Activated naive CD8-positive, alpha-beta T cell treated with anti-CD3 and anti-CD28 coated beads for 36 hours (primary cell): ENCODE measurements around the gene P2RY14. TPM values are rescaled to one million over a fixed set of nuclear protein-coding genes. Genes with fewer than 3 reads are reported as not detected.
"Not testable (repeated sequence)": the region's sequence is repeated elsewhere in the genome, so short reads cannot be mapped to it uniquely, and the experiment has no call there.

Experiments
- DNase-seq: peaks from one replicate; pipeline ENCODE4 v3.0.0; 2021
- H3K27ac Mint-ChIP-seq: one replicate; pipeline ENCODE4 v1.8.0; 2022; ENCODE audit warnings: mild to moderate bottlenecking, moderate library complexity, mixed read lengths
- H3K27me3 Mint-ChIP-seq: one replicate; pipeline ENCODE4 v1.8.0; 2022; ENCODE audit warnings: mild to moderate bottlenecking, mixed read lengths
- H3K36me3 Mint-ChIP-seq: one replicate; pipeline ENCODE4 v1.8.0; 2021; ENCODE audit warnings: mild to moderate bottlenecking, mixed read lengths
- H3K4me1 Mint-ChIP-seq: one replicate; pipeline ENCODE4 v1.8.0; 2021; ENCODE audit warnings: mixed read lengths
- H3K4me3 Mint-ChIP-seq: one replicate; pipeline ENCODE4 v1.8.0; 2022; ENCODE audit warnings: mild to moderate bottlenecking, moderate library complexity, mixed read lengths
- H3K9me3 Mint-ChIP-seq: one replicate; pipeline ENCODE4 v1.8.0; 2022; ENCODE audit warnings: mixed read lengths
- total RNA-seq, 2 experiments: library from RNA; stranded (reverse); gene quantifications; one replicate each; pipeline ENCODE4 v1.2.3, GENCODE V29; 2021

Gene P2RY14
- total RNA-seq, 2 experiments from 2014 or later, result 1.5 to 2.5 TPM

- Mint-ChIP-seq H3K27ac (peak overlapping the region; percentile 88), H3K9me3 (no peaks in the 10 kb centered on the region), H3K4me3 (peak overlapping the region; percentile 49), H3K4me1 (peaks cover 50% of the 10 kb centered on the region), H3K27me3 (no peaks in the 10 kb centered on the region), H3K36me3 (no peaks in the 10 kb centered on the region)
- peak; percentile 39 for DNase-seq
Observed at GRCh38 chr3:151171145-151171757, 107.1 kb downstream of the P2RY14 start.

GRCh38 chr3:151169948-151170679 is 108.2 kb downstream of the P2RY14 start:
- Mint-ChIP-seq H3K4me1 (peaks cover 50% of the 10 kb centered on the region), H3K27ac (peak overlapping the region; percentile 88), H3K4me3 (peak overlapping the region; percentile 49)
- not testable (repeated sequence) for H3K9me3 Mint-ChIP-seq, H3K27me3 Mint-ChIP-seq, H3K36me3 Mint-ChIP-seq
- DNase-seq, result peak; percentile 58

- H3K9me3 Mint-ChIP-seq, result no peaks in the 10 kb centered on the region
- H3K4me3 Mint-ChIP-seq, result no peak overlapping the region
- H3K27me3 Mint-ChIP-seq, result no peaks in the 10 kb centered on the region
- DNase-seq, result no peak
- H3K4me1 Mint-ChIP-seq, result peaks cover 50% of the 10 kb centered on the region
- H3K36me3 Mint-ChIP-seq, result no peaks in the 10 kb centered on the region
- H3K27ac Mint-ChIP-seq, result peak overlapping the region; percentile 88
Observed at GRCh38 chr3:151169262-151169947, 108.9 kb downstream of the P2RY14 start.

GRCh38 chr3:151168269-151169094 is 109.9 kb downstream of the P2RY14 start:
- Mint-ChIP-seq H3K36me3 (no peaks in the 10 kb centered on the region), H3K4me1 (peaks cover 44% of the 10 kb centered on the region)

GRCh38 chr3:151166161-151166560 is 112.2 kb downstream of the P2RY14 start:
- Mint-ChIP-seq H3K27ac (no peak overlapping the region), H3K9me3 (no peaks in the 10 kb centered on the region)

More at GRCh38 chr3:151168269-151169094, 109.9 kb downstream of the P2RY14 start:
- Mint-ChIP-seq H3K4me3 (no peak overlapping the region), H3K9me3 (no peaks in the 10 kb centered on the region), H3K27ac (peak overlapping the region; percentile 16), H3K27me3 (no peaks in the 10 kb centered on the region)
- DNase-seq, result peak; percentile 73

GRCh38 chr3:151165226-151165625 is 113.1 kb downstream of the P2RY14 start:
- Mint-ChIP-seq H3K36me3 (no peaks in the 10 kb centered on the region), H3K4me1 (peaks cover 18% of the 10 kb centered on the region), H3K27ac (no peak overlapping the region), H3K9me3 (no peaks in the 10 kb centered on the region), H3K27me3 (no peaks in the 10 kb centered on the region), H3K4me3 (no peak overlapping the region)
- no peak for DNase-seq

More at GRCh38 chr3:151166161-151166560, 112.2 kb downstream of the P2RY14 start:
- DNase-seq, result no peak
- Mint-ChIP-seq H3K4me3 (no peak overlapping the region), H3K4me1 (peaks cover 27% of the 10 kb centered on the region), H3K27me3 (no peaks in the 10 kb centered on the region), H3K36me3 (no peaks in the 10 kb centered on the region)

Other genes starting within 250 kb of the P2RY14 start
- gene MED12L, start 192.9 kb downstream of the P2RY14 start, total RNA-seq, result 1 to 10 TPM; 1.6 to 2.1 TPM
- 100 to 1,000 TPM; 131 to 134 TPM for gene GPR171, start 75.3 kb downstream of the P2RY14 start, total RNA-seq
- gene GPR87, start 38.3 kb upstream of the P2RY14 start, total RNA-seq, result not detected
- gene P2RY13, start 51.0 kb upstream of the P2RY14 start, total RNA-seq, result not detected
- gene P2RY12, start 106.2 kb upstream of the P2RY14 start, total RNA-seq, result not detected
- gene IGSF10, start 182.5 kb upstream of the P2RY14 start, total RNA-seq, result not detected